A673 (cell line): ENCODE results near the gene PFKFB3. TPM values are rescaled to one million over a fixed set of nuclear protein-coding genes. Genes with fewer than 3 reads are reported as not detected.

Experiments
- BruUV-seq: library from RNA; stranded (reverse); fragments of 400-500 nt; replicated peaks from 2 replicates; lab custom pipeline; 2021; lab: Mats Ljungman, UMichigan
- CTCF ChIA-PET: fragments of 300-600 bp; sonication (Branson Sonifier 250); formaldehyde crosslinking; loops from one replicate; lab custom pipeline; 2022; ENCODE audit warnings: antibody characterized with exemption; lab: Charles Lee
- POLR2A ChIA-PET: fragments of 300-600 bp; sonication (Branson Sonifier 250); formaldehyde crosslinking; loops from one replicate; lab custom pipeline; 2022; ENCODE audit warnings: antibody characterized with exemption; ENCODE audit not compliant: low non-redundant PET; lab: Charles Lee
- DNase-seq: peaks from one replicate; pipeline ENCODE4 v3.0.0-alpha.2; 2015; ENCODE audit warnings: low spot score
- H3K27ac ChIP-seq: fragments of 200-600 bp; sonication (generic); 2 replicates; pipeline ENCODE4 v1.5.1; 2016; ENCODE audit warnings: mixed run types, low read depth, mild to moderate bottlenecking, mixed read lengths, antibody characterized with exemption, low read length; ENCODE audit not compliant: poor library complexity, severe bottlenecking
- H3K27me3 ChIP-seq: fragments of 200-600 bp; sonication (generic); replicated peaks from 2 replicates; pipeline ENCODE4 v1.6.1; 2017; ENCODE audit warnings: mixed run types, low read depth, mild to moderate bottlenecking, mixed read lengths, antibody characterized with exemption, low read length; ENCODE audit not compliant: insufficient read depth, poor library complexity
- H3K36me3 ChIP-seq: fragments of 200-600 bp; sonication (generic); 2 replicates; pipeline ENCODE4 v1.6.1; 2016; ENCODE audit warnings: mixed run types, mild to moderate bottlenecking, mixed read lengths, antibody characterized with exemption, low read length; ENCODE audit not compliant: insufficient read depth, poor library complexity, severe bottlenecking
- H3K4me1 ChIP-seq: fragments of 200-600 bp; sonication (generic); 2 replicates; pipeline ENCODE4 v1.6.1; 2017; ENCODE audit warnings: mixed run types, mild to moderate bottlenecking, mixed read lengths, antibody characterized with exemption, low read length; ENCODE audit not compliant: insufficient read depth, poor library complexity, severe bottlenecking
- H3K4me3 ChIP-seq: fragments of 200-600 bp; sonication (generic); 2 replicates; pipeline ENCODE4 v1.5.1; 2016; ENCODE audit warnings: low read depth, mixed run types, mild to moderate bottlenecking, mixed read lengths, low read length; ENCODE audit not compliant: poor library complexity, severe bottlenecking
- H3K9me3 ChIP-seq: fragments of 200-600 bp; sonication (generic); 2 replicates; pipeline ENCODE4 v1.6.1; 2016; ENCODE audit warnings: mixed run types, low read depth, mild to moderate bottlenecking, mixed read lengths, antibody characterized with exemption, low read length; ENCODE audit not compliant: poor library complexity, severe bottlenecking
- EZH2 ChIP-seq: fragments of 200-600 bp; sonication (generic); IDR thresholded peaks from 2 replicates; pipeline ENCODE4 v1.6.1; 2017; ENCODE audit warnings: borderline replicate concordance, low read depth, mild to moderate bottlenecking, mixed read lengths, antibody characterized with exemption, low read length; ENCODE audit not compliant: poor library complexity, severe bottlenecking
- intact Hi-C: fragments of 100-400 bp; cut with micrococcal nuclease; formaldehyde crosslinking; loops from one replicate; pipeline ENCODE4 v1.10.0; 2022; ENCODE audit not compliant: unreplicated experiment
- total RNA-seq: library from RNA; stranded (reverse); gene quantifications from 2 replicates; pipeline ENCODE4 v1.2.3, GENCODE V29; 2021
- TF ChIP-seq, protein P1 (sequence below): fragments of 300-800, 200-600 bp; sonication (generic); conservative IDR thresholded peaks from 2 replicates; pipeline ENCODE4 v1.5.1; 2017; ENCODE audit warnings: low read depth, mild to moderate bottlenecking, antibody characterized with exemption, low read length, moderate library complexity, mixed read lengths

The PFKFB3 gene
- total RNA-seq, 1 experiment from 2014 or later = 53.0 TPM

DNA sequence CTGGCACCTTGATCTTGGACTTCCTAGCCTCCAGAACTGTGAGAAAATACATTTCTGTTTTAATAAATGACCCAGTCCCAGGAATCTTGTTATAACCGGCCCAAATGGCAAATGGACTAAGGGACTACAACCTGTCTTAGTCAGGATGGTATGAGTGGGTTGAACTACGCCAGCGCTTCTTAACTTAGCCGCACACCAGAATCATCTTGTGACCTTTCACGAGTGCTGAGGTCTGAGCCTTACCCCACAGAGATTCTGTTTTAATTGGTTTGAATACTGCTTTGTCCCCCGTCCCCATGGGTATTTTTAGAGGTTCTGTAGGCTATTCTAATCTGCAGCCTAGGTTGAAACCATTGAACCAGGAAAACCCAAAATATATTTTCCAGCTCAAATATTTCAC is 48.0 kb downstream of the PFKFB3 start:
- BruUV-seq = no TSS peak
- H3K27ac ChIP-seq = no peak overlapping the region
- H3K4me1 ChIP-seq = no peaks in the 10 kb centered on the region
- CTCF ChIA-PET = no interaction called here
- POLR2A ChIA-PET = no interaction called here
- no peaks in the 10 kb centered on the region for H3K27me3 ChIP-seq
- TF ChIP-seq, protein P1, sequence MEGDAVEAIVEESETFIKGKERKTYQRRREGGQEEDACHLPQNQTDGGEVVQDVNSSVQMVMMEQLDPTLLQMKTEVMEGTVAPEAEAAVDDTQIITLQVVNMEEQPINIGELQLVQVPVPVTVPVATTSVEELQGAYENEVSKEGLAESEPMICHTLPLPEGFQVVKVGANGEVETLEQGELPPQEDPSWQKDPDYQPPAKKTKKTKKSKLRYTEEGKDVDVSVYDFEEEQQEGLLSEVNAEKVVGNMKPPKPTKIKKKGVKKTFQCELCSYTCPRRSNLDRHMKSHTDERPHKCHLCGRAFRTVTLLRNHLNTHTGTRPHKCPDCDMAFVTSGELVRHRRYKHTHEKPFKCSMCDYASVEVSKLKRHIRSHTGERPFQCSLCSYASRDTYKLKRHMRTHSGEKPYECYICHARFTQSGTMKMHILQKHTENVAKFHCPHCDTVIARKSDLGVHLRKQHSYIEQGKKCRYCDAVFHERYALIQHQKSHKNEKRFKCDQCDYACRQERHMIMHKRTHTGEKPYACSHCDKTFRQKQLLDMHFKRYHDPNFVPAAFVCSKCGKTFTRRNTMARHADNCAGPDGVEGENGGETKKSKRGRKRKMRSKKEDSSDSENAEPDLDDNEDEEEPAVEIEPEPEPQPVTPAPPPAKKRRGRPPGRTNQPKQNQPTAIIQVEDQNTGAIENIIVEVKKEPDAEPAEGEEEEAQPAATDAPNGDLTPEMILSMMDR = no peak
- no peak for TF ChIP-seq EZH2
- H3K36me3 ChIP-seq = no peaks in the 10 kb centered on the region
- intact Hi-C loops = no loop called here
- no peaks in the 10 kb centered on the region for H3K9me3 ChIP-seq
- H3K4me3 ChIP-seq = no peak overlapping the region
- no peak for DNase-seq

- no peaks in the 10 kb centered on the region for H3K36me3 ChIP-seq
- CTCF ChIA-PET = no interaction called here
- BruUV-seq = no TSS peak
Measured at GRCh38 chr10:6254201-6254600, 51.5 kb downstream of the PFKFB3 start.

DNA sequence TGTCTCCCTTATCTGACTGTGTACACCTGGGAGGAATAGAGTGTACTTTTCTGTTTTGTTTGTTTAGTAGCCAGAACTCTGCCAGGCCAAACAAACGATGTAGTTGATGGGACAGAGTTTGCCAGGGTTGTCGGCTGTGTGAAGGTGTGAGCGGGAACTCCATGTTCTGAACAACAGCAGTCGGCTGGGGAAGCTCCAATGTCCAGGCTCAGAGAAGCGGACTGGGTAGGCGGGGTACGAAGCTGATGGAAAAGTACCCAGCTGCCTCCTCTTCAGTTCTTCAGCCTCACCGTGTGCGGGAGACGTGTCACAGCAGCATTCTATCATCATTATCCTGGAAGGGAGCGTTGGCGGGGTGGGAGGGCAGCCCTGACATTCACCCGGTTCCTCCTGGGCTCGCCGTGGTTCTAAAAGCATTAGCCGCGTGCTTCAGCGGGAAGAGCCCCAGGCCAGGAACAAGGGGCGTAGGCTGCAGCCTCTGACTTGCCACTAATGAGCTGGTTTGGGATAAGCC is 52.9 kb downstream of the PFKFB3 start:
- no peaks in the 10 kb centered on the region for H3K9me3 ChIP-seq
- ChIA-PET CTCF (no interaction called here), POLR2A (no interaction called here)

More at GRCh38 chr10:6254201-6254600, 51.5 kb downstream of the PFKFB3 start:
- Histone ChIP-seq H3K4me3 (no peak overlapping the region), H3K27me3 (no peaks in the 10 kb centered on the region), H3K4me1 (no peaks in the 10 kb centered on the region), H3K9me3 (no peaks in the 10 kb centered on the region), H3K27ac (no peak overlapping the region)
- TF ChIP-seq, protein P1 = no peak
- no peak for TF ChIP-seq EZH2
- intact Hi-C loops = no loop called here
- DNase-seq = no peak
- POLR2A ChIA-PET = no interaction called here

More for the DNA sequence above, 52.9 kb downstream of the PFKFB3 start:
- Histone ChIP-seq H3K36me3 (no peaks in the 10 kb centered on the region), H3K4me1 (no peaks in the 10 kb centered on the region), H3K4me3 (no peak overlapping the region), H3K27ac (no peak overlapping the region), H3K27me3 (no peaks in the 10 kb centered on the region)
- BruUV-seq = no TSS peak
- no peak for DNase-seq
- intact Hi-C loops = no loop called here
- no peak for TF ChIP-seq EZH2
- TF ChIP-seq, protein P1 = no peak
